HCT116 (cell line): ENCODE measurements around the gene TMEM117. TPM values are rescaled to one million over a fixed set of nuclear protein-coding genes. Genes with fewer than 3 reads are reported as not detected.

Experiments used
- ATAC-seq: fragments of 200-7000 bp; cut with Tn5 transposase; 2 replicates; pipeline ENCODE4 v1.9.1; 2020; ENCODE audit warnings: mild to moderate bottlenecking, moderate library complexity
- Bru-seq: library from RNA; stranded (reverse); fragments of 400-500 nt; gene quantifications from one replicate; lab custom pipeline; 2021; lab: Mats Ljungman, UMichigan
- BruChase-seq, 2 experiments: library from RNA; stranded (reverse); fragments of 400-500 nt; gene quantifications; one replicate each; lab custom pipeline; 2021; lab: Mats Ljungman, UMichigan
- BruUV-seq: library from RNA; stranded (reverse); fragments of 400-500 nt; replicated peaks from 2 replicates; lab custom pipeline; 2021; lab: Mats Ljungman, UMichigan
- CTCF ChIA-PET: fragments of 300-600 bp; sonication (Branson Sonifier 250); formaldehyde crosslinking; loops from one replicate; lab custom pipeline; 2021; ENCODE audit warnings: antibody characterized with exemption; lab: Charles Lee
- POLR2A ChIA-PET: fragments of 300-600, 350-600 bp; sonication (Branson Sonifier 250); formaldehyde crosslinking; loops from one replicate; lab custom pipeline; 2021; ENCODE audit warnings: antibody characterized with exemption; lab: Charles Lee
- RAD21 ChIA-PET, 2 experiments: fragments of 300-600 bp; sonication (Branson Sonifier 250); formaldehyde crosslinking; loops; one replicate each; lab custom pipeline; 2023; ENCODE audit warnings: low total read pairs in 2 of 2; ENCODE audit not compliant: uncharacterized antibody in 2 of 2, unreplicated experiment in 2 of 2, low non-redundant PET in 1 of 2; lab: Charles Lee
- DNase-seq: peaks from one replicate; pipeline ENCODE4 v3.0.0-alpha.2; 2010; ENCODE audit warnings: low read depth, low spot score
- H2AFZ ChIP-seq: fragments of 200-600 bp; shearing (Covaris generic), sonication (generic); 2 replicates; pipeline ENCODE4 v1.6.1; 2017; ENCODE audit warnings: low read depth, mixed run types, mixed read lengths, antibody characterized with exemption, low read length; ENCODE audit not compliant: poor library complexity, severe bottlenecking
- H3K27ac ChIP-seq: 2 replicates; pipeline ENCODE4 v1.5.1; 2012; ENCODE audit warnings: low read depth, low read length
- H3K27me3 ChIP-seq: fragments of 200-600 bp; sonication (generic); 2 replicates; pipeline ENCODE4 v1.6.1; 2016; ENCODE audit warnings: mixed run types, low read length, mixed read lengths; ENCODE audit not compliant: insufficient read depth
- H3K36me3 ChIP-seq, 2 experiments: fragments of 200-500 bp in 1 of 2; fragments of 200-600 bp in 1 of 2; sonication (Bioruptor generic) in 1 of 2; sonication (generic) in 1 of 2; 2 replicates each; pipeline versions ENCODE4 v1.5.1 to v1.6.1; 2014 to 2016; ENCODE audit warnings: low read length in 2 of 2, inconsistent platforms in 1 of 2, mixed read lengths in 1 of 2, mixed run types in 1 of 2; ENCODE audit not compliant: insufficient read depth in 2 of 2, control insufficient read depth in 1 of 2
- H3K4me1 ChIP-seq, 2 experiments: fragments of 200-600 bp in 1 of 2; sonication (generic) in 1 of 2; 2 replicates each; pipeline versions ENCODE4 v1.5.1 to v1.6.1; 2012 to 2017; ENCODE audit warnings: low read length in 2 of 2, inconsistent platforms in 1 of 2, mild to moderate bottlenecking in 1 of 2, mixed read lengths in 1 of 2, mixed run types in 1 of 2, moderate library complexity in 1 of 2; ENCODE audit not compliant: insufficient read depth in 2 of 2, control insufficient read depth in 1 of 2
- H3K4me2 ChIP-seq: fragments of 200-600 bp; sonication (generic); 2 replicates; pipeline ENCODE4 v1.6.1; 2017; ENCODE audit warnings: mixed run types, low read length, mixed read lengths
- H3K4me3 ChIP-seq, 2 experiments: fragments of 200-600 bp in 1 of 2; sonication (generic) in 1 of 2; replicated peaks in 1 of 2; 2 replicates each; pipeline ENCODE4 v1.5.1; 2011 to 2016; ENCODE audit warnings: low read length in 2 of 2, control low read depth in 1 of 2, low read depth in 1 of 2, mild to moderate bottlenecking in 1 of 2, mixed read lengths in 1 of 2, mixed run types in 1 of 2
- H3K79me2 ChIP-seq: fragments of 200-600 bp; sonication (generic); 2 replicates; pipeline ENCODE4 v1.6.1; 2017; ENCODE audit warnings: mild to moderate bottlenecking, mixed run types, low read length, moderate library complexity, mixed read lengths; ENCODE audit not compliant: insufficient read depth
- H3K9ac ChIP-seq: fragments of 200-600 bp; sonication (generic); 2 replicates; pipeline ENCODE4 v1.6.1; 2016; ENCODE audit warnings: low read length, mixed read lengths
- H3K9me2 ChIP-seq: fragments of 200-600 bp; sonication (generic), shearing (Covaris generic); 2 replicates; pipeline ENCODE4 v1.6.1; 2017; ENCODE audit warnings: mixed run types, mild to moderate bottlenecking, moderate library complexity; ENCODE audit not compliant: insufficient read depth
- H3K9me3 ChIP-seq, 2 experiments: fragments of 200-500 bp in 1 of 2; fragments of 200-600 bp in 1 of 2; sonication (Bioruptor generic) in 1 of 2; sonication (generic) in 1 of 2; 2 replicates each; pipeline ENCODE4 v1.6.1; 2014 to 2017; ENCODE audit warnings: low read length in 2 of 2, mixed read lengths in 2 of 2, inconsistent platforms in 1 of 2, low read depth in 1 of 2, mild to moderate bottlenecking in 1 of 2, mixed run types in 1 of 2, moderate library complexity in 1 of 2; ENCODE audit not compliant: control insufficient read depth in 1 of 2, insufficient read depth in 1 of 2
- H4K20me1 ChIP-seq: fragments of 200-600 bp; sonication (generic), shearing (Covaris generic); 2 replicates; pipeline ENCODE4 v1.6.1; 2017; ENCODE audit warnings: mixed run types, mild to moderate bottlenecking, moderate library complexity; ENCODE audit not compliant: insufficient read depth
- CBX3 ChIP-seq: IDR thresholded peaks from 2 replicates; pipeline ENCODE4 v1.6.1; 2012; ENCODE audit warnings: low read depth
- ELF1 ChIP-seq: IDR thresholded peaks from 2 replicates; pipeline ENCODE4 v1.6.1; 2012; ENCODE audit warnings: low read depth, borderline replicate concordance
- EZH2 ChIP-seq: fragments of 200-600 bp; sonication (generic); IDR thresholded peaks from 2 replicates; pipeline ENCODE4 v1.6.1; 2017; ENCODE audit warnings: antibody characterized with exemption, mixed run types
- POLR2AphosphoS5 ChIP-seq: IDR thresholded peaks from 2 replicates; pipeline ENCODE4 v1.6.1; 2011; ENCODE audit warnings: mild to moderate bottlenecking, low read depth, low read length, moderate library complexity
- ZBTB33 ChIP-seq: IDR thresholded peaks from 2 replicates; pipeline ENCODE4 v1.6.1; 2011; ENCODE audit warnings: mild to moderate bottlenecking, low read length, moderate library complexity; ENCODE audit not compliant: insufficient replicate concordance; ENCODE audit errors: extremely low read depth
- ZFX ChIP-seq: fragments of 450-650 bp; IDR thresholded peaks from 2 replicates; pipeline ENCODE4 v1.6.1; 2017
- intact Hi-C: fragments of 100-400 bp; cut with micrococcal nuclease; formaldehyde crosslinking; loops from 2 replicates; pipeline ENCODE4 v1.10.0; 2022
- long read RNA-seq: library from polyadenylated mRNA; unstranded; transcript quantifications from one replicate; pipeline ENCODE4 v2.0.0, GENCODE V29; 2021; ENCODE audit not compliant: unreplicated experiment
- polyA plus RNA-seq: library from polyadenylated mRNA; unstranded; fragments of >200 nt; gene quantifications from 2 replicates; pipeline ENCODE4 v1.2.1, GENCODE V29; 2012; ENCODE audit warnings: missing spikeins
- total RNA-seq: library from RNA; stranded (reverse); gene quantifications from one replicate; pipeline ENCODE4 v1.2.1, GENCODE V29; 2021; ENCODE audit not compliant: unreplicated experiment

TMEM117 gene
- total RNA-seq, result 3.6 TPM
- 1.7 and 2.1 TPM in 2 replicates for polyA plus RNA-seq
- percentile 53 among the genes with signal in this experiment for Bru-seq, nascent RNA
- percentile 40 among the genes with signal in this experiment for BruChase-seq, experiment 1, labeled RNA remaining after a 6-hour chase
- BruChase-seq, experiment 2, labeled RNA remaining after a 2-hour chase, result percentile 46 among the genes with signal in this experiment
- long read RNA-seq, partial matches to known transcripts, result 0 of 6 reads
- long read RNA-seq, other reads (novel, unspliced or antisense), result 1 of 6 reads

- Histone ChIP-seq H3K9ac (peak within 1 kb of the TSS; percentile 73), H3K9me3 (no peaks in the 10 kb centered on the region), H3K27ac (peak within 1 kb of the TSS; percentile 65), H3K4me2 (peak within 1 kb of the TSS; percentile 94), H3K27me3 (no peaks in the 10 kb centered on the region), H3K36me3 (no peaks in the 10 kb centered on the region), H2AFZ (peak within 1 kb of the TSS; percentile 91), H3K79me2 (no peaks in the 10 kb centered on the region), H3K4me3 (peak within 1 kb of the TSS; percentile 63 to 72), H4K20me1 (no peaks in the 10 kb centered on the region), H3K4me1 (peaks cover 0 to 16% of the 10 kb centered on the region in 2 experiments; a peak in 2 of 4 replicates), H3K9me2 (no peaks in the 10 kb centered on the region)
- ChIA-PET CTCF (interaction anchor here (2.2 kb wide), 1 partner anchor 47 kb away, joined by 5 read pairs; no protein-coding TSS in a partner anchor), POLR2A (interaction anchor here (1.0 kb wide), 1 partner anchor 17 kb away, joined by 3 read pairs; no protein-coding TSS in a partner anchor), RAD21 (no interaction called here)
- no TSS peak for BruUV-seq
- ATAC-seq (peak; percentile 81), DNase-seq (no peak)
- intact Hi-C loops, result no loop called here
- peak; percentile 21; the same call in 1 of the 2 replicates for TF ChIP-seq ELF1
- peak; percentile 37; the same call in 1 of the 2 replicates for TF ChIP-seq POLR2AphosphoS5
- TF ChIP-seq ZFX, result peak; percentile 97
- no peak for TF ChIP-seq CBX3
- no peak for TF ChIP-seq EZH2
- TF ChIP-seq ZBTB33, result no peak
These were observed at the start of gene TMEM117 for GRCh38 chr12:43835656-43836474. Gene TMEM117, plus strand, starts transcription at chr12:43836081.
